HAP-1 (cell line): ENCODE data around the gene COBLL1.
A peak's percentile ranks its signal among the peaks of the same experiment; 100 is the strongest.

Experiments used
- DNase-seq, 2 experiments: peaks; one replicate each; pipeline ENCODE4 v3.0.0-alpha.2; 2016 to 2020; ENCODE audit warnings: low spot score in 2 of 2
- H3K27me3 ChIP-seq: fragments of 250-450 bp; sonication (Bioruptor Pico); 2 replicates; pipeline ENCODE4 v1.5.1; 2020; ENCODE audit warnings: low read depth, mild to moderate bottlenecking, moderate library complexity
- H3K36me3 ChIP-seq: fragments of 250-450 bp; sonication (Bioruptor Pico); replicated peaks from 2 replicates; pipeline ENCODE4 v1.5.1; 2020; ENCODE audit warnings: mild to moderate bottlenecking
- H3K4me1 ChIP-seq: fragments of 250-450 bp; sonication (Bioruptor Pico); 2 replicates; pipeline ENCODE4 v1.5.1; 2020; ENCODE audit warnings: mild to moderate bottlenecking
- H3K4me3 ChIP-seq: fragments of 250-450 bp; sonication (Bioruptor Pico); 2 replicates; pipeline ENCODE4 v1.5.1; 2020; ENCODE audit warnings: mild to moderate bottlenecking, moderate library complexity
- H3K9me3 ChIP-seq: fragments of 250-450 bp; sonication (Bioruptor Pico); 2 replicates; pipeline ENCODE4 v1.5.1; 2020; ENCODE audit warnings: mild to moderate bottlenecking, moderate library complexity
- in situ Hi-C: fragments of 300-500 bp; cut with MboI; formaldehyde crosslinking; loops from 3 replicates; pipeline ENCODE4 v1.14.3; 2020; ENCODE audit warnings: low sequenced_read_pairs, inconsistent platforms, mixed read lengths

COBLL1 gene

GRCh38 chr2:164796999-164797398, 44.6 kb downstream of the COBLL1 start:
- no peak for DNase-seq
- H3K9me3 ChIP-seq: no peaks in the 10 kb centered on the region
- H3K36me3 ChIP-seq: no peaks in the 10 kb centered on the region
- no peaks in the 10 kb centered on the region for H3K27me3 ChIP-seq
- in situ Hi-C loops: no loop called here
- no peak overlapping the region for H3K4me3 ChIP-seq
- peaks cover 71% of the 10 kb centered on the region for H3K4me1 ChIP-seq

GRCh38 chr2:164794432-164795231, 47.0 kb downstream of the COBLL1 start:
- Histone ChIP-seq H3K9me3 (no peaks in the 10 kb centered on the region), H3K27me3 (no peaks in the 10 kb centered on the region), H3K36me3 (no peaks in the 10 kb centered on the region), H3K4me3 (no peak overlapping the region), H3K4me1 (peaks cover 72% of the 10 kb centered on the region)
- DNase-seq: peak; percentile 50 to 90
- in situ Hi-C loops: no loop called here

- Histone ChIP-seq H3K4me3 (no peak overlapping the region), H3K9me3 (no peaks in the 10 kb centered on the region), H3K4me1 (peaks cover 66% of the 10 kb centered on the region), H3K36me3 (no peaks in the 10 kb centered on the region), H3K27me3 (no peaks in the 10 kb centered on the region)
- no peak for DNase-seq
- in situ Hi-C loops: no loop called here
Measured at GRCh38 chr2:164794016-164794415, 47.6 kb downstream of the COBLL1 start.

- Histone ChIP-seq H3K27me3 (no peaks in the 10 kb centered on the region), H3K9me3 (no peaks in the 10 kb centered on the region), H3K4me3 (no peak overlapping the region), H3K4me1 (peaks cover 64% of the 10 kb centered on the region), H3K36me3 (no peaks in the 10 kb centered on the region)
- DNase-seq: peak in 1 of 2 experiments; percentile 65
- in situ Hi-C loops: no loop called here
Measured at GRCh38 chr2:164793529-164793928, 48.1 kb downstream of the COBLL1 start.

GRCh38 chr2:164792316-164793170, 49.1 kb downstream of the COBLL1 start:
- Histone ChIP-seq H3K9me3 (no peaks in the 10 kb centered on the region), H3K27me3 (no peaks in the 10 kb centered on the region), H3K4me1 (peaks cover 54% of the 10 kb centered on the region), H3K4me3 (no peak overlapping the region), H3K36me3 (no peaks in the 10 kb centered on the region)
- in situ Hi-C loops: no loop called here
- peak; percentile 50 to 97 for DNase-seq

GRCh38 chr2:164789968-164790367, 51.7 kb downstream of the COBLL1 start:
- in situ Hi-C loops: no loop called here

GRCh38 chr2:164786787-164787186, 54.8 kb downstream of the COBLL1 start:
- Histone ChIP-seq H3K36me3 (no peaks in the 10 kb centered on the region), H3K4me3 (no peak overlapping the region), H3K4me1 (peaks cover 41% of the 10 kb centered on the region), H3K27me3 (no peaks in the 10 kb centered on the region), H3K9me3 (no peaks in the 10 kb centered on the region)
- in situ Hi-C loops: no loop called here
- no peak for DNase-seq

More at GRCh38 chr2:164789968-164790367, 51.7 kb downstream of the COBLL1 start:
- Histone ChIP-seq H3K4me1 (peaks cover 50% of the 10 kb centered on the region), H3K4me3 (no peak overlapping the region), H3K27me3 (no peaks in the 10 kb centered on the region), H3K9me3 (no peaks in the 10 kb centered on the region), H3K36me3 (no peaks in the 10 kb centered on the region)
- DNase-seq: no peak

GRCh38 chr2:164785457-164785856, 56.2 kb downstream of the COBLL1 start:
- in situ Hi-C loops: no loop called here
- H3K4me3 ChIP-seq: no peak overlapping the region

GRCh38 chr2:164784376-164784775, 57.2 kb downstream of the COBLL1 start:
- Histone ChIP-seq H3K9me3 (no peaks in the 10 kb centered on the region), H3K36me3 (no peaks in the 10 kb centered on the region), H3K4me1 (peaks cover 38% of the 10 kb centered on the region), H3K4me3 (no peak overlapping the region), H3K27me3 (no peaks in the 10 kb centered on the region)
- peak; percentile 66 to 86 for DNase-seq
- in situ Hi-C loops: no loop called here

More at GRCh38 chr2:164785457-164785856, 56.2 kb downstream of the COBLL1 start:
- Histone ChIP-seq H3K4me1 (peaks cover 39% of the 10 kb centered on the region), H3K36me3 (no peaks in the 10 kb centered on the region), H3K9me3 (no peaks in the 10 kb centered on the region), H3K27me3 (no peaks in the 10 kb centered on the region)
- DNase-seq: no peak

- Histone ChIP-seq H3K27me3 (no peaks in the 10 kb centered on the region), H3K4me3 (no peak overlapping the region), H3K9me3 (no peaks in the 10 kb centered on the region), H3K4me1 (peaks cover 38% of the 10 kb centered on the region), H3K36me3 (no peaks in the 10 kb centered on the region)
- peak in 1 of 2 experiments; percentile 24 for DNase-seq
- in situ Hi-C loops: no loop called here
Measured at GRCh38 chr2:164782323-164782722, 59.3 kb downstream of the COBLL1 start.

- Histone ChIP-seq H3K36me3 (no peaks in the 10 kb centered on the region), H3K27me3 (no peaks in the 10 kb centered on the region), H3K9me3 (no peaks in the 10 kb centered on the region), H3K4me1 (peaks cover 38% of the 10 kb centered on the region), H3K4me3 (no peak overlapping the region)
- in situ Hi-C loops: no loop called here
- DNase-seq: no peak
Measured at GRCh38 chr2:164781394-164781793, 60.2 kb downstream of the COBLL1 start.

GRCh38 chr2:164780611-164781178, 60.9 kb downstream of the COBLL1 start:
- H3K27me3 ChIP-seq: no peaks in the 10 kb centered on the region
- DNase-seq: no peak
- H3K4me1 ChIP-seq: peaks cover 38% of the 10 kb centered on the region
- H3K9me3 ChIP-seq: no peaks in the 10 kb centered on the region
- H3K4me3 ChIP-seq: no peak overlapping the region
- no peaks in the 10 kb centered on the region for H3K36me3 ChIP-seq
- in situ Hi-C loops: no loop called here

- no peaks in the 10 kb centered on the region for H3K27me3 ChIP-seq
- H3K36me3 ChIP-seq: no peaks in the 10 kb centered on the region
- H3K4me3 ChIP-seq: no peak overlapping the region
- H3K4me1 ChIP-seq: peaks cover 26% of the 10 kb centered on the region
- H3K9me3 ChIP-seq: no peaks in the 10 kb centered on the region
- in situ Hi-C loops: no loop called here
- no peak for DNase-seq
Measured at GRCh38 chr2:164779383-164780057, 62.1 kb downstream of the COBLL1 start.
